HepG2 (cell line): Measurements from ENCODE around the gene NREP. TPM values are rescaled to one million over a fixed set of nuclear protein-coding genes. Genes with fewer than 3 reads are reported as not detected.

Experiments used
- ATAC-seq: fragments of 200-7000 bp; cut with Tn5 transposase; 3 replicates; pipeline ENCODE4 v1.9.1; 2020; ENCODE audit warnings: mild to moderate bottlenecking, moderate library complexity
- BruUV-seq: library from RNA; stranded (reverse); fragments of 400-500 nt; replicated peaks from 2 replicates; lab custom pipeline; 2021; lab: Mats Ljungman, UMichigan
- CTCF ChIA-PET: fragments of 300-600 bp; formaldehyde crosslinking; extraction: SDS; loops from one replicate; lab custom pipeline; 2021; ENCODE audit warnings: low total read pairs, inconsistent platforms, low intra/inter-chr PET ratio; lab: Yijun Ruan, JAX
- POLR2A ChIA-PET: fragments of 350-600 bp; sonication (Branson Sonifier 250); formaldehyde crosslinking; loops from one replicate; lab custom pipeline; 2020; ENCODE audit warnings: antibody characterized with exemption, inconsistent platforms; lab: Yijun Ruan, JAX
- DNase-seq: peaks from one replicate; pipeline ENCODE4 v3.0.0-alpha.2; 2015; ENCODE audit warnings: low spot score
- FAIRE-seq: peaks from 3 replicates; lab custom pipeline; 2011; peaks lifted over from hg19 to GRCh38; lab: Jason Lieb, UNC
- H2AFZ ChIP-seq: one replicate; pipeline ENCODE4 v1.6.1; 2011; ENCODE audit warnings: low read length, inconsistent platforms
- H3K27ac ChIP-seq: fragments of 300-600 bp; 3 replicates; pipeline ENCODE4 v1.8.0; 2011; ENCODE audit warnings: mixed run types, mild to moderate bottlenecking, mixed read lengths, low read length, inconsistent platforms; ENCODE audit not compliant: insufficient read depth; ENCODE audit errors: extremely low read length
- H3K27me3 ChIP-seq, 2 experiments: fragments of 200-600 bp in 1 of 2; 2 replicates in 1 of 2; 3 replicates in 1 of 2; pipeline versions ENCODE4 v1.6.0 to v1.8.0; 2011; ENCODE audit warnings: low read length in 2 of 2, mild to moderate bottlenecking in 2 of 2, moderate library complexity in 2 of 2, inconsistent platforms in 1 of 2; ENCODE audit not compliant: insufficient read depth in 2 of 2, control insufficient read depth in 1 of 2
- H3K36me3 ChIP-seq, 2 experiments: fragments of 200-600 bp in 1 of 2; replicated peaks in 1 of 2; 2 replicates in 1 of 2; 3 replicates in 1 of 2; pipeline versions ENCODE4 v1.5.1 to v1.8.0; 2011; ENCODE audit warnings: low read length in 2 of 2, inconsistent platforms in 1 of 2; ENCODE audit not compliant: insufficient read depth in 2 of 2, control insufficient read depth in 1 of 2
- H3K4me1 ChIP-seq: 2 replicates; pipeline ENCODE4 v1.5.1; 2012; ENCODE audit warnings: low read length, inconsistent platforms; ENCODE audit not compliant: insufficient read depth
- H3K4me2 ChIP-seq: 2 replicates; pipeline ENCODE4 v1.6.0; 2011; ENCODE audit warnings: low read depth, low read length, inconsistent platforms
- H3K4me3 ChIP-seq, 3 experiments: fragments of 200-600 bp in 1 of 3; sonication (generic), shearing (Covaris generic) in 1 of 3; replicated peaks in 1 of 3; 2 replicates each; pipeline ENCODE4 v1.5.1; 2011 to 2016; ENCODE audit warnings: low read length in 3 of 3, inconsistent platforms in 2 of 3, low read depth in 2 of 3, mild to moderate bottlenecking in 2 of 3, control low read depth in 1 of 3, mixed read lengths in 1 of 3; ENCODE audit not compliant: insufficient read depth in 1 of 3
- H3K79me2 ChIP-seq: one replicate; pipeline ENCODE4 v1.6.1; 2011; ENCODE audit warnings: low read length, inconsistent platforms; ENCODE audit not compliant: insufficient read depth
- H3K9ac ChIP-seq: 2 replicates; pipeline ENCODE4 v1.6.0; 2011; ENCODE audit warnings: mild to moderate bottlenecking, low read depth, low read length, inconsistent platforms; ENCODE audit not compliant: insufficient read depth
- H3K9me3 ChIP-seq: 2 replicates; pipeline ENCODE4 v1.5.1; 2012; ENCODE audit warnings: mild to moderate bottlenecking, low read length
- H4K20me1 ChIP-seq: 2 replicates; pipeline ENCODE4 v1.6.0; 2011; ENCODE audit warnings: inconsistent platforms, mild to moderate bottlenecking, low read length, moderate library complexity; ENCODE audit not compliant: insufficient read depth
- CBX5 ChIP-seq: sonication (generic); formaldehyde crosslinking; IDR thresholded peaks from 2 replicates; pipeline ENCODE4 v1.4.0; 2020; ENCODE audit warnings: missing genetic modification reagents, borderline replicate concordance
- CEBPB ChIP-seq: IDR thresholded peaks from 2 replicates; pipeline ENCODE4 v1.6.1; 2011; ENCODE audit warnings: low read depth, low read length, improper control_type of control experiment, borderline replicate concordance
- DRAP1 ChIP-seq: IDR thresholded peaks from 2 replicates; pipeline ENCODE4 v1.6.1; 2016; ENCODE audit warnings: missing genetic modification reagents, missing compliant biosample characterization
- MIER2 ChIP-seq: IDR thresholded peaks from 2 replicates; pipeline ENCODE4 v1.6.1; 2016; ENCODE audit warnings: missing biosample characterization, missing genetic modification reagents
- PHF5A ChIP-seq: IDR thresholded peaks from one replicate; pipeline ENCODE4 v1.6.1; 2018; ENCODE audit warnings: low read depth, missing genetic modification reagents; ENCODE audit not compliant: unreplicated experiment
- PITX1 ChIP-seq: sonication (generic); formaldehyde crosslinking; IDR thresholded peaks from 2 replicates; pipeline ENCODE4 v1.5.1; 2020; ENCODE audit warnings: mild to moderate bottlenecking, missing genetic modification reagents
- RCOR2 ChIP-seq: IDR thresholded peaks from 2 replicates; pipeline ENCODE4 v1.6.1; 2016; ENCODE audit warnings: missing biosample characterization, missing genetic modification reagents
- ZNF350 ChIP-seq: sonication (generic); formaldehyde crosslinking; IDR thresholded peaks from 2 replicates; pipeline ENCODE4 v1.4.0; 2020; ENCODE audit warnings: mild to moderate bottlenecking, low read depth, missing genetic modification reagents, borderline replicate concordance
- ZNF354B ChIP-seq: sonication (generic); formaldehyde crosslinking; IDR thresholded peaks from 2 replicates; pipeline ENCODE4 v1.8.0; 2022; ENCODE audit warnings: mild to moderate bottlenecking, missing genetic modification reagents
- ZNF547 ChIP-seq: sonication (generic); formaldehyde crosslinking; IDR thresholded peaks from 2 replicates; pipeline ENCODE4 v1.5.1; 2020; ENCODE audit warnings: mild to moderate bottlenecking, missing genetic modification reagents
- ZNF562 ChIP-seq: sonication (generic); formaldehyde crosslinking; IDR thresholded peaks from 2 replicates; pipeline ENCODE4 v1.8.0; 2022; ENCODE audit warnings: missing genetic modification reagents, borderline replicate concordance
- ZNF883 ChIP-seq: sonication (generic); formaldehyde crosslinking; IDR thresholded peaks from 2 replicates; pipeline ENCODE4 v1.5.1; 2020; ENCODE audit warnings: mild to moderate bottlenecking, missing genetic modification reagents; ENCODE audit errors: not compliant biosample characterization
- WGBS: methylation state at CpG from one replicate; pipeline ENCODE4 v1.1.6; 2017; ENCODE audit warnings: low lambda C conversion rate; 5-methylcytosine and 5-hydroxymethylcytosine counted together
- in situ Hi-C: cut with HindIII; loops from 2 replicates; pipeline ENCODE4 v1.10.0; 2017; ENCODE audit warnings: low pct_unique_long_range_greater_than_20kb; ENCODE audit not compliant: extremely low pct_ligation_motif_present
- intact Hi-C: fragments of 100-400 bp; cut with micrococcal nuclease; formaldehyde crosslinking; loops from one replicate; pipeline ENCODE4 v1.10.0; 2022; ENCODE audit not compliant: unreplicated experiment
- polyA plus RNA-seq, 8 experiments: library from polyadenylated mRNA; depleted of rRNA in 3 of 8; stranded (reverse) in 7 of 8; unstranded in 1 of 8; fragments of >200 nt; fragmentation: Illumina TruSeq in 4 of 8; extraction: Trizol in 4 of 8; gene quantifications; 2 replicates each; pipeline versions ENCODE4 v1.2.1 to v1.2.3, GENCODE V29; 2011 to 2016; ENCODE audit warnings: low read depth in 4 of 8, missing spikeins in 1 of 8, mixed read lengths in 1 of 8; ENCODE audit not compliant: insufficient read depth in 1 of 8
- total RNA-seq, 5 experiments: library from RNA; depleted of rRNA; stranded (reverse); fragments of >200 nt; fragmentation: Illumina TruSeq; extraction: Trizol; gene quantifications; 2 replicates each; pipeline ENCODE4 v1.2.3, GENCODE V29; 2016; ENCODE audit warnings: low read depth in 1 of 5
- TF ChIP-seq, protein P1 (sequence below): sonication (generic); formaldehyde crosslinking; IDR thresholded peaks from 2 replicates; pipeline ENCODE4 v1.4.0; 2020; ENCODE audit warnings: mild to moderate bottlenecking, low read depth, missing genetic modification reagents
- TF ChIP-seq, protein P2 (sequence below): IDR thresholded peaks from 2 replicates; pipeline ENCODE4 v1.6.1; 2016; ENCODE audit warnings: missing compliant biosample characterization, missing genetic modification reagents, borderline replicate concordance
- TF ChIP-seq, protein P3 (sequence below): sonication (generic); formaldehyde crosslinking; IDR thresholded peaks from 2 replicates; pipeline ENCODE4 v1.4.0; 2020; ENCODE audit warnings: mild to moderate bottlenecking, missing genetic modification reagents, borderline replicate concordance
- TF ChIP-seq, protein P4 (sequence below): sonication (generic); formaldehyde crosslinking; IDR thresholded peaks from 2 replicates; pipeline ENCODE4 v1.5.0; 2020; ENCODE audit warnings: mild to moderate bottlenecking, missing genetic modification reagents

The NREP gene
- total and polyA plus RNA-seq, 2 of the 13 experiments (the other 11 are each of a cell fraction or from before 2014, with no cell fraction given), result 40.5 to 102 TPM

DNA sequence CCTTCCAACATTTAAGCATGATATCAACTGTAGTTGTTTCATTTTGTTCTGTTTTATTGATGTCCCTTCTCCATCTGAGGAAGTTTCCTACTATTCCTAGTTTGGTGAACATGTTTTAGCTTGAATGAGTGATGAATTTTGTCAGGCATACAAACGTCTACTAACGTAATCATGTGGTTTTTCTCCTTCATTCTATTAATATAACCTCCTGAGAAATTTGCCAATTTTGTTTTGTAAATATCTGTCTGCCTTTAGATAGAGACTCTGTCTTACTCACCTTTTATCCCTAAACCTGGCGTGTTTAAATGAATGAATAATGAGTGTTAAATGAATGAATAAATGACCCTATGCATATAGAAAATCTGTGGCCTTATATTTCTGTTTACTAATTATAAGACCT is 26.5 kb upstream of the NREP start:
- 15% methylated on average over 3 of the region's 3 CpGs for WGBS
- in situ Hi-C loops, result no loop called here
- CTCF ChIA-PET, result no interaction called here
- H3K4me2 ChIP-seq, result no peak overlapping the region
- ATAC-seq, result no peak
- BruUV-seq, result no TSS peak
- no peak for DNase-seq
- no peaks in the 10 kb centered on the region for H4K20me1 ChIP-seq
- intact Hi-C loops, result no loop called here
- H2AFZ ChIP-seq, result no peak overlapping the region
- H3K9ac ChIP-seq, result no peak overlapping the region
- no peaks in the 10 kb centered on the region for H3K36me3 ChIP-seq
- peaks cover 9% of the 10 kb centered on the region; the same call in 1 of the 2 replicates for H3K4me1 ChIP-seq
- H3K79me2 ChIP-seq, result no peaks in the 10 kb centered on the region
- no peak overlapping the region for H3K4me3 ChIP-seq
- H3K27me3 ChIP-seq, result peaks cover 0 to 4% of the 10 kb centered on the region in 2 experiments; a peak in 1 of 5 replicates
- no peaks in the 10 kb centered on the region for H3K9me3 ChIP-seq
- FAIRE-seq, result no peak
- POLR2A ChIA-PET, result no interaction called here
- H3K27ac ChIP-seq, result no peak overlapping the region
- TF ChIP-seq PHF5A (CRISPR knock-in tag) (no peak), ZNF883 (CRISPR knock-in tag) (no peak), CEBPB (no peak), CBX5 (CRISPR knock-in tag) (no peak), RCOR2 (no peak), PITX1 (CRISPR knock-in tag) (no peak), ZNF547 (CRISPR knock-in tag) (no peak), ZNF354B (CRISPR knock-in tag) (no peak), ZNF562 (CRISPR knock-in tag) (no peak), DRAP1 (CRISPR knock-in tag) (no peak), MIER2 (no peak), ZNF350 (CRISPR knock-in tag) (no peak)
- TF ChIP-seq, protein P1, sequence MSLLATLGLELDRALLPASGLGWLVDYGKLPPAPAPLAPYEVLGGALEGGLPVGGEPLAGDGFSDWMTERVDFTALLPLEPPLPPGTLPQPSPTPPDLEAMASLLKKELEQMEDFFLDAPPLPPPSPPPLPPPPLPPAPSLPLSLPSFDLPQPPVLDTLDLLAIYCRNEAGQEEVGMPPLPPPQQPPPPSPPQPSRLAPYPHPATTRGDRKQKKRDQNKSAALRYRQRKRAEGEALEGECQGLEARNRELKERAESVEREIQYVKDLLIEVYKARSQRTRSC (CRISPR knock-in tag), result no peak
- TF ChIP-seq, protein P2, sequence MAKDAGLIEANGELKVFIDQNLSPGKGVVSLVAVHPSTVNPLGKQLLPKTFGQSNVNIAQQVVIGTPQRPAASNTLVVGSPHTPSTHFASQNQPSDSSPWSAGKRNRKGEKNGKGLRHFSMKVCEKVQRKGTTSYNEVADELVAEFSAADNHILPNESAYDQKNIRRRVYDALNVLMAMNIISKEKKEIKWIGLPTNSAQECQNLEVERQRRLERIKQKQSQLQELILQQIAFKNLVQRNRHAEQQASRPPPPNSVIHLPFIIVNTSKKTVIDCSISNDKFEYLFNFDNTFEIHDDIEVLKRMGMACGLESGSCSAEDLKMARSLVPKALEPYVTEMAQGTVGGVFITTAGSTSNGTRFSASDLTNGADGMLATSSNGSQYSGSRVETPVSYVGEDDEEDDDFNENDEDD, result no peak
- TF ChIP-seq, protein P3, sequence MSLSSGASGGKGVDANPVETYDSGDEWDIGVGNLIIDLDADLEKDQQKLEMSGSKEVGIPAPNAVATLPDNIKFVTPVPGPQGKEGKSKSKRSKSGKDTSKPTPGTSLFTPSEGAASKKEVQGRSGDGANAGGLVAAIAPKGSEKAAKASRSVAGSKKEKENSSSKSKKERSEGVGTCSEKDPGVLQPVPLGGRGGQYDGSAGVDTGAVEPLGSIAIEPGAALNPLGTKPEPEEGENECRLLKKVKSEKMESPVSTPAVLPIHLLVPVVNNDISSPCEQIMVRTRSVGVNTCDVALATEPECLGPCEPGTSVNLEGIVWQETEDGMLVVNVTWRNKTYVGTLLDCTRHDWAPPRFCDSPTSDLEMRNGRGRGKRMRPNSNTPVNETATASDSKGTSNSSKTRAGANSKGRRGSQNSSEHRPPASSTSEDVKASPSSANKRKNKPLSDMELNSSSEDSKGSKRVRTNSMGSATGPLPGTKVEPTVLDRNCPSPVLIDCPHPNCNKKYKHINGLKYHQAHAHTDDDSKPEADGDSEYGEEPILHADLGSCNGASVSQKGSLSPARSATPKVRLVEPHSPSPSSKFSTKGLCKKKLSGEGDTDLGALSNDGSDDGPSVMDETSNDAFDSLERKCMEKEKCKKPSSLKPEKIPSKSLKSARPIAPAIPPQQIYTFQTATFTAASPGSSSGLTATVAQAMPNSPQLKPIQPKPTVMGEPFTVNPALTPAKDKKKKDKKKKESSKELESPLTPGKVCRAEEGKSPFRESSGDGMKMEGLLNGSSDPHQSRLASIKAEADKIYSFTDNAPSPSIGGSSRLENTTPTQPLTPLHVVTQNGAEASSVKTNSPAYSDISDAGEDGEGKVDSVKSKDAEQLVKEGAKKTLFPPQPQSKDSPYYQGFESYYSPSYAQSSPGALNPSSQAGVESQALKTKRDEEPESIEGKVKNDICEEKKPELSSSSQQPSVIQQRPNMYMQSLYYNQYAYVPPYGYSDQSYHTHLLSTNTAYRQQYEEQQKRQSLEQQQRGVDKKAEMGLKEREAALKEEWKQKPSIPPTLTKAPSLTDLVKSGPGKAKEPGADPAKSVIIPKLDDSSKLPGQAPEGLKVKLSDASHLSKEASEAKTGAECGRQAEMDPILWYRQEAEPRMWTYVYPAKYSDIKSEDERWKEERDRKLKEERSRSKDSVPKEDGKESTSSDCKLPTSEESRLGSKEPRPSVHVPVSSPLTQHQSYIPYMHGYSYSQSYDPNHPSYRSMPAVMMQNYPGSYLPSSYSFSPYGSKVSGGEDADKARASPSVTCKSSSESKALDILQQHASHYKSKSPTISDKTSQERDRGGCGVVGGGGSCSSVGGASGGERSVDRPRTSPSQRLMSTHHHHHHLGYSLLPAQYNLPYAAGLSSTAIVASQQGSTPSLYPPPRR, result no peak
- TF ChIP-seq, protein P4, sequence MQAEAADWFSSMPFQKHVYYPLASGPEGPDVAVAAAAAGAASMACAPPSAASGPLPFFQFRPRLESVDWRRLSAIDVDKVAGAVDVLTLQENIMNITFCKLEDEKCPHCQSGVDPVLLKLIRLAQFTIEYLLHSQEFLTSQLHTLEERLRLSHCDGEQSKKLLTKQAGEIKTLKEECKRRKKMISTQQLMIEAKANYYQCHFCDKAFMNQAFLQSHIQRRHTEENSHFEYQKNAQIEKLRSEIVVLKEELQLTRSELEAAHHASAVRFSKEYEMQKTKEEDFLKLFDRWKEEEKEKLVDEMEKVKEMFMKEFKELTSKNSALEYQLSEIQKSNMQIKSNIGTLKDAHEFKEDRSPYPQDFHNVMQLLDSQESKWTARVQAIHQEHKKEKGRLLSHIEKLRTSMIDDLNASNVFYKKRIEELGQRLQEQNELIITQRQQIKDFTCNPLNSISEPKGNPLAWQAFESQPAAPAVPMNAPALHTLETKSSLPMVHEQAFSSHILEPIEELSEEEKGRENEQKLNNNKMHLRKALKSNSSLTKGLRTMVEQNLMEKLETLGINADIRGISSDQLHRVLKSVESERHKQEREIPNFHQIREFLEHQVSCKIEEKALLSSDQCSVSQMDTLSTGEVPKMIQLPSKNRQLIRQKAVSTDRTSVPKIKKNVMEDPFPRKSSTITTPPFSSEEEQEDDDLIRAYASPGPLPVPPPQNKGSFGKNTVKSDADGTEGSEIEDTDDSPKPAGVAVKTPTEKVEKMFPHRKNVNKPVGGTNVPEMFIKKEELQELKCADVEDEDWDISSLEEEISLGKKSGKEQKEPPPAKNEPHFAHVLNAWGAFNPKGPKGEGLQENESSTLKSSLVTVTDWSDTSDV (CRISPR knock-in tag), result no peak
